GM12878 (cell line): ENCODE results near the gene APOM. TPM values are rescaled to one million over a fixed set of nuclear protein-coding genes. Genes with fewer than 3 reads are reported as not detected.

Source experiments
- ATAC-seq: fragments of 200-7000 bp; cut with Tn5 transposase; 3 replicates; pipeline ENCODE4 v1.9.1; 2020; ENCODE audit warnings: mild to moderate bottlenecking, moderate library complexity
- BruUV-seq: library from RNA; stranded (reverse); fragments of 400-500 nt; replicated peaks from 2 replicates; lab custom pipeline; 2021; lab: Mats Ljungman, UMichigan
- CTCF ChIA-PET: fragments of 300-600 bp; sonication (Branson Sonifier 250); formaldehyde crosslinking; extraction: SDS; loops from one replicate; lab custom pipeline; 2021; ENCODE audit warnings: inconsistent platforms; lab: Yijun Ruan, JAX
- POLR2A ChIA-PET: fragments of 350-600 bp; formaldehyde crosslinking; extraction: SDS; loops from one replicate; lab custom pipeline; 2021; ENCODE audit warnings: inconsistent platforms; lab: Charles Lee
- RAD21 ChIA-PET: fragments of 300-600 bp; sonication (Branson Sonifier 250); formaldehyde crosslinking; loops from one replicate; lab custom pipeline; 2023; ENCODE audit warnings: antibody characterized with exemption; ENCODE audit not compliant: unreplicated experiment; lab: Charles Lee
- SMC1A ChIA-PET: fragments of 300-600 bp; sonication (Branson Sonifier 250); formaldehyde crosslinking; loops from one replicate; lab custom pipeline; 2023; ENCODE audit not compliant: unreplicated experiment, uncharacterized antibody; lab: Charles Lee
- DNase-seq: peaks from one replicate; pipeline ENCODE4 v3.0.0-alpha.2; 2011; ENCODE audit warnings: low read depth, low spot score
- FAIRE-seq: peaks from 3 replicates; lab custom pipeline; 2011; peaks lifted over from hg19 to GRCh38; lab: Jason Lieb, UNC
- H2AFZ ChIP-seq: 2 replicates; pipeline ENCODE4 v1.6.0; 2011; ENCODE audit warnings: low read depth, low read length, control low read depth; ENCODE audit not compliant: control insufficient read depth
- H3K27ac ChIP-seq: 2 replicates; pipeline ENCODE4 v1.5.1; 2011; ENCODE audit warnings: control low read depth; ENCODE audit not compliant: control insufficient read depth, insufficient read depth
- H3K27me3 ChIP-seq, 2 experiments: replicated peaks in 1 of 2; 2 replicates each; pipeline versions ENCODE4 v1.6.0 to v1.6.1; 2011; ENCODE audit warnings: low read length in 1 of 2; ENCODE audit not compliant: control insufficient read depth in 2 of 2, insufficient read depth in 2 of 2
- H3K36me3 ChIP-seq, 2 experiments: 2 replicates each; pipeline ENCODE4 v1.5.1; 2011; ENCODE audit warnings: low read length in 1 of 2; ENCODE audit not compliant: control insufficient read depth in 2 of 2, insufficient read depth in 2 of 2
- H3K4me1 ChIP-seq: 2 replicates; pipeline ENCODE4 v1.6.1; 2011; ENCODE audit warnings: mild to moderate bottlenecking, low read length, moderate library complexity, mixed read lengths; ENCODE audit not compliant: control insufficient read depth, insufficient read depth
- H3K4me2 ChIP-seq: 2 replicates; pipeline ENCODE4 v1.6.0; 2011; ENCODE audit warnings: control low read depth; ENCODE audit not compliant: control insufficient read depth, insufficient read depth
- H3K4me3 ChIP-seq: fragments of 200-600 bp; sonication (generic); 2 replicates; pipeline ENCODE4 v1.5.1; 2016
- H3K79me2 ChIP-seq: 2 replicates; pipeline ENCODE4 v1.6.0; 2011; ENCODE audit warnings: low read length; ENCODE audit not compliant: control insufficient read depth, insufficient read depth
- H3K9ac ChIP-seq: 2 replicates; pipeline ENCODE4 v1.8.0; 2011; ENCODE audit warnings: low read length, control low read depth, mixed read lengths; ENCODE audit not compliant: control insufficient read depth, insufficient read depth
- H3K9me3 ChIP-seq: replicated peaks from 3 replicates; pipeline ENCODE4 v1.5.1; 2011; ENCODE audit warnings: mild to moderate bottlenecking, low read length; ENCODE audit not compliant: control insufficient read depth, insufficient read depth
- H4K20me1 ChIP-seq: 2 replicates; pipeline ENCODE4 v1.6.0; 2011; ENCODE audit not compliant: control insufficient read depth, insufficient read depth
- CEBPZ ChIP-seq: fragments of 150-350 bp; IDR thresholded peaks from 2 replicates; pipeline ENCODE4 v1.6.1; 2016; ENCODE audit warnings: low read depth, low read length
- E2F4 ChIP-seq: IDR thresholded peaks from 2 replicates; pipeline ENCODE4 v1.6.1; 2012; ENCODE audit warnings: low read depth, low read length, improper control_type of control experiment
- E2F8 ChIP-seq: fragments of 450-650 bp; IDR thresholded peaks from 2 replicates; pipeline ENCODE4 v1.6.1; 2018; ENCODE audit warnings: mild to moderate bottlenecking, low read depth, moderate library complexity; ENCODE audit not compliant: partially characterized antibody
- FOXM1 ChIP-seq: IDR thresholded peaks from 2 replicates; pipeline ENCODE4 v1.6.1; 2012; ENCODE audit warnings: low read depth, mild to moderate bottlenecking, inconsistent platforms, low read length, moderate library complexity
- KLF5 ChIP-seq: fragments of 450-650 bp; IDR thresholded peaks from 2 replicates; pipeline ENCODE4 v1.6.1; 2014; ENCODE audit warnings: mild to moderate bottlenecking; ENCODE audit not compliant: partially characterized antibody
- NFYB ChIP-seq: IDR thresholded peaks from 2 replicates; pipeline ENCODE4 v1.6.1; 2011; ENCODE audit warnings: low read depth, mild to moderate bottlenecking, low read length, improper control_type of control experiment, moderate library complexity; ENCODE audit not compliant: insufficient read depth
- PKNOX1 ChIP-seq: fragments of 450-650 bp; IDR thresholded peaks from 2 replicates; pipeline ENCODE4 v1.6.1; 2016; ENCODE audit warnings: mild to moderate bottlenecking
- POLR2A ChIP-seq: IDR thresholded peaks from 2 replicates; pipeline ENCODE4 v1.6.1; 2011; ENCODE audit warnings: low read depth, mild to moderate bottlenecking, low read length
- RFX5 ChIP-seq: IDR thresholded peaks from 2 replicates; pipeline ENCODE4 v1.6.1; 2011; ENCODE audit warnings: low read depth, low read length, improper control_type of control experiment
- SPI1 ChIP-seq: IDR thresholded peaks from 2 replicates; pipeline ENCODE4 v1.6.1; 2011; ENCODE audit warnings: low read depth, mild to moderate bottlenecking, low read length, moderate library complexity, borderline replicate concordance; ENCODE audit not compliant: insufficient read depth
- TBL1XR1 ChIP-seq: IDR thresholded peaks from 2 replicates; pipeline ENCODE4 v1.6.1; 2012; ENCODE audit warnings: low read depth, low read length, improper control_type of control experiment
- TCF3 ChIP-seq: IDR thresholded peaks from 2 replicates; pipeline ENCODE4 v1.6.1; 2012; ENCODE audit warnings: low read depth, mild to moderate bottlenecking, low read length, borderline replicate concordance; ENCODE audit not compliant: insufficient read depth
- WGBS: methylation state at CpG from one replicate; pipeline ENCODE4 v1.1.6; 2016; ENCODE audit warnings: low lambda C conversion rate; ENCODE audit not compliant: insufficient replicate concordance, insufficient coverage; ENCODE audit errors: missing lambda C conversion rate; 5-methylcytosine and 5-hydroxymethylcytosine counted together
- in situ Hi-C: fragments of 300-500 bp; cut with MboI; formaldehyde crosslinking; loops from 9 replicates; pipeline ENCODE4 v1.14.3; 2018; ENCODE audit warnings: mixed read lengths
- intact Hi-C: fragments of 100-400 bp; cut with micrococcal nuclease; formaldehyde crosslinking; loops from one replicate; pipeline ENCODE4 v1.14.2; 2022; ENCODE audit not compliant: unreplicated experiment
- polyA plus RNA-seq, 11 experiments: library from polyadenylated mRNA; depleted of rRNA in 4 of 11; unstranded in 6 of 11; stranded (reverse) in 5 of 11; fragments of >200 nt; fragmentation: Nextera tagmentation in 4 of 11; fragmentation: Illumina TruSeq in 1 of 11; extraction: Ambion mirVana in 4 of 11; extraction: Trizol in 1 of 11; gene quantifications; 1 replicate in 1 of 11; 2 replicates in 10 of 11; pipeline versions ENCODE4 v1.2.1 to v1.2.3, GENCODE V29; 2011 to 2016; ENCODE audit warnings: inconsistent platforms in 2 of 11, missing spikeins in 2 of 11, low read depth in 1 of 11
- total RNA-seq, 4 experiments: library from RNA; depleted of rRNA in 3 of 4; stranded (reverse); fragments of >200 nt in 3 of 4; fragmentation: Illumina TruSeq in 1 of 4; extraction: Trizol in 1 of 4; gene quantifications; 2 replicates each; pipeline versions ENCODE4 v1.2.1 to v1.2.3, GENCODE V29; 2013 to 2021

The APOM gene
- total and polyA plus RNA-seq, 10 of the 15 experiments (the other 5 are each of a cell fraction or from before 2014, with no cell fraction given) = 4.0 to 14.1 (median 7.1) TPM

GRCh38 chr6:31627690-31628287 lies 27.9 kb upstream of the APOM start (continued):
- TF ChIP-seq E2F8 (no peak), SPI1 (no peak), FOXM1 (no peak), PKNOX1 (no peak), NFYB (no peak)
- TF ChIP-seq, all 136 proteins: peak for 0

GRCh38 chr6:31629014-31629413 lies 26.7 kb upstream of the APOM start:
- Histone ChIP-seq H3K27me3 (no peaks in the 10 kb centered on the region), H4K20me1 (no peaks in the 10 kb centered on the region), H3K4me2 (no peak overlapping the region), H3K79me2 (peaks cover 5% of the 10 kb centered on the region), H3K4me1 (no peaks in the 10 kb centered on the region), H3K9me3 (no peaks in the 10 kb centered on the region), H3K36me3 (peaks cover 51 to 69% of the 10 kb centered on the region in 2 experiments), H3K4me3 (no peak overlapping the region), H3K9ac (no peak overlapping the region), H2AFZ (no peak overlapping the region), H3K27ac (no peak overlapping the region)
- FAIRE-seq (no peak), DNase-seq (no peak), ATAC-seq (no peak)
- 84% methylated on average over 7 of the region's 7 CpGs for WGBS
- RAD21 ChIA-PET = no interaction called here
- no TSS peak for BruUV-seq
- intact Hi-C loops = no loop called here
- in situ Hi-C loops = no loop called here
- CTCF ChIA-PET = interaction anchor here (0.8 to 1.0 kb wide), 2 partner anchors 23 to 30 kb away, joined by 3 read pairs; no protein-coding TSS in a partner anchor
- SMC1A ChIA-PET = interaction anchor here (1.2 kb wide), 1 partner anchor 11 kb away, joined by 4 read pairs; no protein-coding TSS in a partner anchor
- POLR2A ChIA-PET = interaction anchor here (0.5 to 1.5 kb wide), 2 partner anchors 10 to 28 kb away, joined by 3 read pairs; no protein-coding TSS in a partner anchor
- no peak for TF ChIP-seq KLF5
- no peak for TF ChIP-seq CEBPZ
- TF ChIP-seq TBL1XR1 = no peak
- TF ChIP-seq RFX5 = no peak
- TF ChIP-seq E2F4 = no peak
- TF ChIP-seq TCF3 = no peak
- no peak for TF ChIP-seq POLR2A
